Hindlimb muscle (tissue), 1 donor: ENCODE results near the gene BTG4. TPM values are rescaled to one million over a fixed set of nuclear protein-coding genes. Genes with fewer than 3 reads are reported as not detected.

Source experiments
- DNase-seq: peaks from one replicate; pipeline ENCODE4 v3.0.0-alpha.2; 2013
- polyA plus RNA-seq: library from polyadenylated mRNA; unstranded; fragments of 120-200 nt; gene quantifications from one replicate; pipeline ENCODE4 v1.2.1, GENCODE V29; 2013; ENCODE audit not compliant: insufficient read length

Gene BTG4
- polyA plus RNA-seq, 1 donor: not detected

- no peak for DNase-seq
Observed at GRCh38 chr11:111454561-111455192, 57.5 kb downstream of the BTG4 start.

DNA sequence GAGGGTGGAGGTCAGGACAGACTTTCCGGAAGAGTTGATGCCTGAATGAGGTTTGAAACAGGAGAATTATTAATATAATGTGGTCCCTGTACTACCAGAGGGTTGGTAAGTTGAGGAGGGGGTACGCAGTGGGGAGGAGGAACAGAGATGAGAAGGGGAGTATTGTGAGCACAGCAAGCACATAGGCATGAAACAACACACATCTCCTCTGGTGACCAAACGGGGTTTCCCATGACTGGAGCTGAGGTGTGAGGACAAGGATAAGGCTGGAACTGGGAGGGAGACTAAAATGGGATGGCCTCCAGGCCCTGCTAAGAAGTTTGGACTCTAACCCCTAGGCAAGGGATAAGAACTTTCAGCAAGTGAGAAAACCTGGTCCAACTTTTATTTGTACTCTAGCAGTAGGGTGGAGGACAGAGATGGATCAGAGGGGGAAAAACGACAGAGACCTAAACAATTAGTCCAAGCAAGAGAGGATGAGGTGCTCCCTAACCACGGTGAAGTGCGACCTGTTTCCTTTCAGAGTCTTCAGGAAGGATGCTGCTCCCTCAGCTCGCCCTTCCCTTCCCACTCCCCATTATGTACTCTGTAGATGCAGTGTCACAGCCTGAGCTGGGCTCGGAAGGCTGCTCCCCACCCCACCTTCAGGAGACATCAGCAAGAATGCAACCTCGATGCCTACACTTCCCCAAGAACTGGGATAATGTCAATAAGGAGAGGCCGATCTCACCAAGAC is 59.2 kb downstream of the BTG4 start:
- no peak for DNase-seq

DNA sequence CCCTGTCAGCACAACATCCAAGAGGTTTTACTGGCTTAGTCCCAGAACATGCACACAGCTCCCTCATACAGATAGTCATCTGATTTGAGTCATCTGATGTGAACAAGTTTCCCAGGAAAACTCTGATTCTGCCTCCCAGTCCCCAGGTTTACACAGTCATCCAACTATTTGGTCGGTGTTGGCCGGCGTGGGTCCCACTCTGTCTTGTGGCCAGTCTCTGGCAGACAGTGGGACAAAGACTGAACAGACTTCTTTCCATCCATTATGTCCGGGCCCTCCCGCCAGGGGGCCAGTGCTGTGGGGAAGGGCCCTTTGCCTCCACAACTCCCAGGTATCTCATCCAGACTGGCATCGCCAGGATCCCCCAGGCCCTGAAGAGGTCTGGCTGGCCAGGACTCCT is 60.0 kb downstream of the BTG4 start:
- no peak for DNase-seq

DNA sequence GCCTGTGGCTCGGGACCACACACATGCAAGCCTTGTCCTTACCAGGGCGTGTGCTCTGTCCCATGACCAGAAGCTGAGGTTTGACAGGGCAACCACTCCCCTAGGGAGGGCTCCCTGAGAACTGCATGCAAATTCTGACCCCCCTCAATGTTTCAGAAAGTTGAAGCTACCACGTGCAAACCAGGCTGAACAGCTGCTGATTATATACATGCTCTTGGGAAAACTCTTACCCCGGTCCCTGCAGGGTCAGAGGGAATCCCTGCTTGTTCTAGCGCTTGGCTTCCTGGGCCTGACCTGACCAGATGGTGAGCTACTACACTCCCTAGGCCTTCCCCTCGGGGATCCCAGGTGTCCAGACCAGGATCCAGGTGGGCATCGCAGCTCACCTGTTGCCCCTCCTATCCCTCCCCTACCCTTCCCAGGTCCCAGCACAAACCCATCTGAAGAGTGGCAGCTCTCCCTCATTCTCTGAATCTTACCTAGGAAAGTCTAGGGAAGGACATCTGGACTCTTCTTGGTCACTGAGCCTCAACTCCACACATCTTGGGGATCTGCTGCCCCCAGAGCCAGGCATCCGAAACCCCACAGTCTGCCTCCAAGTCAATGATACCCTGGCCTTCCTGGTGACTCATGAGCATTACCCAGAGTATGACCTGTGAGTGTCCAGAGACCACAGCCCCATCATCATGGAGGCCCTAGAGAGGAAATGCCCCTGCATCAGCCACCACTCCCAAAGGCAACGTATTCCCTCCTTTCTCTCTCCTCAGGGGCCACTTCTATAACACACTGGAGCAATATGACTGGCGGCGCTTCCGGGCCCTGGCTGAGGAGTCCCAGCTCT is 61.5 kb downstream of the BTG4 start:
- DNase-seq: no peak

DNA sequence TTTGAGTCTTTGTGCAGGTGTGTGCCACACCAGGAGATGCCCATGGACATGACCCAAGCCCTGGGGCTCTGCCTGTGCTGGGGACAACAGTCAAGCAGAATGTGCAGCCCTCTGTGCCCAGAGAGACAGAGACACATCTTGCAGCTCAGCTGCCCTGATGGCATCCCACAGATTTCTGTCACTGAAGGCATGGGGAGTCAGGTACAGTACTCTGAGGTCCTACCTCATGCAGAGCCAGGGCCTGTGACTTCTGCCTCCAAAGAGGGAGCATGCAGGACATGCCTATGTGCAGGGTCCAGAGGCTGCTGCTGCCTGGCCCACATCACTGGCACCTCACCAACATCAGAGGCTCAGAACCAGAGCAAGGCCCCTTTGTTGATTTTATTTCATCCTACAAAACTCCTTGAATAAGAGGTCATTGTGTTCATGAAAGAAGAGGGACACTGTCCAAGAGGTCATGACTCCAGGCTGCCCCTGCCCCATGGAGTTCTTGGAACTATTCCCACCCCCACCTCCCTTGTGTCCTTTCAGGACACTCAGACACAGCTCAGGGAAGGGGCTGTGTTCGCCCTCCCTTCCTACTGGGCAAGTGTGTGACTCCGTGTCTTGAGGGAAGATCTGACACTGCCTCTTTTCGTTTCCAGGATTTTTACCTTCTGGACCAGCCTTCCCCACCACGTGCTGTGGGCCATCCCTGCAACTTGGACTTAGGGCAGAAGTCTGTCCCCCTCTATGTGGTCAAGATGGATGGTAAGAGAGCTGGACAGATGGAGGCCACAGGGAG is 62.3 kb downstream of the BTG4 start:
- DNase-seq: no peak

DNA sequence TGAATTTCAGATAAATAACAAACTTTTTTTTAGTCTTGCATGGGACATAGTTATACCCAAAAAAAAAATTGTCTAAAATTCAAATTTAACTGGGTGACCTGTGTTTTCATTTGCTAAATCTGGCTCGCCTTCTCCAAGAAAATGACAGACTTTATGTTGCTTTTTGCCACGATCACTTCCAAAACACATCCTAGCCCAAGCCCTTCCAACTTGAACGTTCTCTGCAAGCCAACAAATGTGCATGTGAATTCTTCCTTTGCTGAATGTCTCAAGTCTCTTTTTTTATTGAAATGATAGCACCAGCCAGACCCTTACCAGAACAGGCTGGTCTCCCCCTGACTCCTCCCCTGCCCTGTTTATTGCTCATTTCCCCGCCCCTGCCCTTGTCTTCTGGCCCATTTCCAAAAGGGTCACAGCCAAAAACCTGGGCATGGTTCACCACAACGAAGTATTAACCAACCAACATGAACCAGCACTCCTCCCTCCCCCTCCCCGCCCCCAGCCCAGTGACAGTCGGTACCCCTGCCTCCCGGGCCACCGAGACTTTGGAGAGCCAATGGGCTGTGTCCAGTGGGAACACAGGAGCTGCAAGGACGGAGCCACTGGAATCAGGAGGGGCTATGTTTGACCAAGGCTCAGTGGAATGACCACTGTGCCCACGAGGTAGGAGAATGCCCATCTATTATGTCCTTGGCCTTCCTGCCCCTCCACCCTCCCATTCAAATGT is 63.2 kb downstream of the BTG4 start:
- no peak for DNase-seq

- DNase-seq: no peak
Observed at GRCh38 chr11:111448414-111448813, 63.8 kb downstream of the BTG4 start.

GRCh38 chr11:111447931-111448330 is 64.3 kb downstream of the BTG4 start:
- DNase-seq: no peak

DNA sequence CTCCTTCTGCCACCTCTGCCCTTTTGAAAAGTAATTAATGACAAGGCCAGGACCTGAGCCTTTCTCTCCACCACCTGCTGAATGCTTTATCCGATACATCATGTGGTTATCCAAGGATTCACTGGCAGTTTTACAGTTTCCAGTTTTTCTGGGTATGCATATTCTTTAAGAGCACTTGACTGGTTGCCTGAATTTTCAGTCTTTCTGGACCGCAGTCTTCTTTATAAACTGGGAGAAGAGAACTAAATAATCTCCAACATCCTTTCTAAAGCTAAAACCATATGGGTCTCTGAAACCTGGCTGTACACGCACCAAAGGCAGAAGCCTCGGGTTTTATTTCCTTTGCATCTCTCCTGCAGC is 65.1 kb downstream of the BTG4 start:
- DNase-seq: peak; percentile 58

DNA sequence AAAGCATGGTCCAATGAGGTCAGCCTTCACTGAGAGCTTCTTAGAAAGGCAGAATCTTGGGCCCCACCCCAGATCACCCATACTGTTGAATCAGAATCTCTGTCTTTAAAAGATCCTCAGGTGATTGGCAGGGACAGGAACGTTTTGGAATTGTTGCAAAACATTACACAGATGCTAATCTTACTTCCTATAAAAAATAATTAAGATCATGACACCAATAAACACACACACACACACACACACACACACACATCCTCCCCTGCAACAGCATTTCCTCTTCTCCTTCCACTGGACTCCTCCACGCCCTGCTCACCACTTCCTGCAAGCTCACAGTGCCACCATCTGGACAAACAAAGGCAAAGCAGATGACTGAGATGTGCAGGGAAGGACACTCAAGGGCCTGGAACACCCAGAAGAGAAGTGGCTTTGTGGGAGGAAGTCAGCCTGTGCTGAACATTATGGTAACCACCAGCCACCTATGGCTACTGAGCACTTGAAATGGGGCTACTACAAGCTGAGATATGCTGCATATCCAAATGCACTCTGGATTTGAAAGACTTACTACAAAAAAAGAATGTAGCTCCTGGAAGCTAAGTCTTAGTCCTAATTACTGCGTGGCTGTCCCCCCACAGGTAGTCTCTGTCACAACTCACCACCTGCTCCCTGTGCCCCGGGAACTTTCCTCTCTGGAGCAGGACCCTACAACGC is 65.6 kb downstream of the BTG4 start:
- DNase-seq: peak; percentile 88

- no peak for DNase-seq
Observed at GRCh38 chr11:111445586-111445985, 66.6 kb downstream of the BTG4 start.

Other genes with a start within 250 kb of the BTG4 start
- gene POU2AF3, start 213.8 kb downstream of the BTG4 start, polyA plus RNA-seq: 4.7 TPM
- 0.19 TPM for gene POU2AF1, start 133.1 kb downstream of the BTG4 start, polyA plus RNA-seq
- not detected for gene HOATZ, start 2.4 kb upstream of the BTG4 start, polyA plus RNA-seq
- 4.2 TPM for gene LAYN, start 28.3 kb upstream of the BTG4 start, polyA plus RNA-seq
- 20.5 TPM for gene SIK2, start 90.1 kb upstream of the BTG4 start, polyA plus RNA-seq